HepG2 (cell line): ENCODE data around the gene SLC35B1. TPM values are rescaled to one million over a fixed set of nuclear protein-coding genes. Genes with fewer than 3 reads are reported as not detected.

Experiments
- ATAC-seq: fragments of 200-7000 bp; cut with Tn5 transposase; 3 replicates; pipeline ENCODE4 v1.9.1; 2020; ENCODE audit warnings: mild to moderate bottlenecking, moderate library complexity
- BruUV-seq: library from RNA; stranded (reverse); fragments of 400-500 nt; replicated peaks from 2 replicates; lab custom pipeline; 2021; lab: Mats Ljungman, UMichigan
- CTCF ChIA-PET: fragments of 300-600 bp; formaldehyde crosslinking; extraction: SDS; loops from one replicate; lab custom pipeline; 2021; ENCODE audit warnings: low total read pairs, inconsistent platforms, low intra/inter-chr PET ratio; lab: Yijun Ruan, JAX
- POLR2A ChIA-PET: fragments of 350-600 bp; sonication (Branson Sonifier 250); formaldehyde crosslinking; loops from one replicate; lab custom pipeline; 2020; ENCODE audit warnings: antibody characterized with exemption, inconsistent platforms; lab: Yijun Ruan, JAX
- DNase-seq: peaks from one replicate; pipeline ENCODE4 v3.0.0-alpha.2; 2015; ENCODE audit warnings: low spot score
- FAIRE-seq: peaks from 3 replicates; lab custom pipeline; 2011; peaks lifted over from hg19 to GRCh38; lab: Jason Lieb, UNC
- H2AFZ ChIP-seq: one replicate; pipeline ENCODE4 v1.6.1; 2011; ENCODE audit warnings: low read length, inconsistent platforms
- H3K27ac ChIP-seq: fragments of 300-600 bp; 3 replicates; pipeline ENCODE4 v1.8.0; 2011; ENCODE audit warnings: mixed run types, mild to moderate bottlenecking, mixed read lengths, low read length, inconsistent platforms; ENCODE audit not compliant: insufficient read depth; ENCODE audit errors: extremely low read length
- H3K27me3 ChIP-seq, 2 experiments: fragments of 200-600 bp in 1 of 2; 2 replicates in 1 of 2; 3 replicates in 1 of 2; pipeline versions ENCODE4 v1.6.0 to v1.8.0; 2011; ENCODE audit warnings: low read length in 2 of 2, mild to moderate bottlenecking in 2 of 2, moderate library complexity in 2 of 2, inconsistent platforms in 1 of 2; ENCODE audit not compliant: insufficient read depth in 2 of 2, control insufficient read depth in 1 of 2
- H3K36me3 ChIP-seq, 2 experiments: fragments of 200-600 bp in 1 of 2; replicated peaks in 1 of 2; 2 replicates in 1 of 2; 3 replicates in 1 of 2; pipeline versions ENCODE4 v1.5.1 to v1.8.0; 2011; ENCODE audit warnings: low read length in 2 of 2, inconsistent platforms in 1 of 2; ENCODE audit not compliant: insufficient read depth in 2 of 2, control insufficient read depth in 1 of 2
- H3K4me1 ChIP-seq: 2 replicates; pipeline ENCODE4 v1.5.1; 2012; ENCODE audit warnings: low read length, inconsistent platforms; ENCODE audit not compliant: insufficient read depth
- H3K4me2 ChIP-seq: 2 replicates; pipeline ENCODE4 v1.6.0; 2011; ENCODE audit warnings: low read depth, low read length, inconsistent platforms
- H3K4me3 ChIP-seq, 3 experiments: fragments of 200-600 bp in 1 of 3; sonication (generic), shearing (Covaris generic) in 1 of 3; replicated peaks in 1 of 3; 2 replicates each; pipeline ENCODE4 v1.5.1; 2011 to 2016; ENCODE audit warnings: low read length in 3 of 3, inconsistent platforms in 2 of 3, low read depth in 2 of 3, mild to moderate bottlenecking in 2 of 3, control low read depth in 1 of 3, mixed read lengths in 1 of 3; ENCODE audit not compliant: insufficient read depth in 1 of 3
- H3K79me2 ChIP-seq: one replicate; pipeline ENCODE4 v1.6.1; 2011; ENCODE audit warnings: low read length, inconsistent platforms; ENCODE audit not compliant: insufficient read depth
- H3K9ac ChIP-seq: 2 replicates; pipeline ENCODE4 v1.6.0; 2011; ENCODE audit warnings: mild to moderate bottlenecking, low read depth, low read length, inconsistent platforms; ENCODE audit not compliant: insufficient read depth
- H3K9me3 ChIP-seq: 2 replicates; pipeline ENCODE4 v1.5.1; 2012; ENCODE audit warnings: mild to moderate bottlenecking, low read length
- H4K20me1 ChIP-seq: 2 replicates; pipeline ENCODE4 v1.6.0; 2011; ENCODE audit warnings: inconsistent platforms, mild to moderate bottlenecking, low read length, moderate library complexity; ENCODE audit not compliant: insufficient read depth
- FOXC1 ChIP-seq: sonication (generic); formaldehyde crosslinking; IDR thresholded peaks from 2 replicates; pipeline ENCODE4 v1.8.0; 2022; ENCODE audit warnings: mild to moderate bottlenecking, missing genetic modification reagents, borderline replicate concordance
- GATA4 ChIP-seq: sonication (generic); IDR thresholded peaks from 2 replicates; pipeline ENCODE4 v1.6.1; 2016; ENCODE audit warnings: antibody characterized with exemption, low read depth, borderline replicate concordance
- GRHL1 ChIP-seq: sonication (generic); formaldehyde crosslinking; conservative IDR thresholded peaks from 2 replicates; pipeline ENCODE4 v1.8.0; 2022; ENCODE audit warnings: missing genetic modification reagents
- KDM4B ChIP-seq: sonication (generic); formaldehyde crosslinking; IDR thresholded peaks from 2 replicates; pipeline ENCODE4 v1.4.0; 2020; ENCODE audit warnings: missing genetic modification reagents
- NCOA1 ChIP-seq: sonication (generic); formaldehyde crosslinking; IDR thresholded peaks from 2 replicates; pipeline ENCODE4 v1.9.0; 2021; ENCODE audit warnings: missing genetic modification reagents
- PLSCR1 ChIP-seq: sonication (generic); formaldehyde crosslinking; IDR thresholded peaks from 2 replicates; pipeline ENCODE4 v1.5.0; 2020; ENCODE audit warnings: missing genetic modification reagents, mild to moderate bottlenecking, borderline replicate concordance
- RFX1 ChIP-seq: fragments of 450-650 bp; IDR thresholded peaks from 2 replicates; pipeline ENCODE4 v1.6.1; 2017
- RFX3 ChIP-seq: IDR thresholded peaks from 2 replicates; pipeline ENCODE4 v1.6.1; 2016; ENCODE audit warnings: missing biosample characterization, missing genetic modification reagents
- TRAFD1 ChIP-seq: sonication (generic); formaldehyde crosslinking; IDR thresholded peaks from 2 replicates; pipeline ENCODE4 v1.5.1; 2020; ENCODE audit warnings: missing genetic modification reagents, mild to moderate bottlenecking, borderline replicate concordance
- ZBED4 ChIP-seq: sonication (generic); formaldehyde crosslinking; IDR thresholded peaks from 2 replicates; pipeline ENCODE4 v1.4.0; 2020; ENCODE audit warnings: missing genetic modification reagents, borderline replicate concordance
- ZBTB44 ChIP-seq: sonication (generic); formaldehyde crosslinking; IDR thresholded peaks from 2 replicates; pipeline ENCODE4 v1.4.0; 2020; ENCODE audit warnings: missing genetic modification reagents
- ZNF7 ChIP-seq: IDR thresholded peaks from 2 replicates; pipeline ENCODE4 v1.6.1; 2016; ENCODE audit warnings: missing biosample characterization, missing genetic modification reagents
- WGBS: methylation state at CpG from one replicate; pipeline ENCODE4 v1.1.6; 2017; ENCODE audit warnings: low lambda C conversion rate; 5-methylcytosine and 5-hydroxymethylcytosine counted together
- in situ Hi-C: cut with HindIII; loops from 2 replicates; pipeline ENCODE4 v1.10.0; 2017; ENCODE audit warnings: low pct_unique_long_range_greater_than_20kb; ENCODE audit not compliant: extremely low pct_ligation_motif_present
- intact Hi-C: fragments of 100-400 bp; cut with micrococcal nuclease; formaldehyde crosslinking; loops from one replicate; pipeline ENCODE4 v1.10.0; 2022; ENCODE audit not compliant: unreplicated experiment
- polyA plus RNA-seq, 8 experiments: library from polyadenylated mRNA; depleted of rRNA in 3 of 8; stranded (reverse) in 7 of 8; unstranded in 1 of 8; fragments of >200 nt; fragmentation: Illumina TruSeq in 4 of 8; extraction: Trizol in 4 of 8; gene quantifications; 2 replicates each; pipeline versions ENCODE4 v1.2.1 to v1.2.3, GENCODE V29; 2011 to 2016; ENCODE audit warnings: low read depth in 4 of 8, missing spikeins in 1 of 8, mixed read lengths in 1 of 8; ENCODE audit not compliant: insufficient read depth in 1 of 8
- total RNA-seq, 5 experiments: library from RNA; depleted of rRNA; stranded (reverse); fragments of >200 nt; fragmentation: Illumina TruSeq; extraction: Trizol; gene quantifications; 2 replicates each; pipeline ENCODE4 v1.2.3, GENCODE V29; 2016; ENCODE audit warnings: low read depth in 1 of 5

The SLC35B1 gene
- total and polyA plus RNA-seq, 2 of the 13 experiments (the other 11 are each of a cell fraction or from before 2014, with no cell fraction given) = 99.6 to 113 TPM

- Histone ChIP-seq H3K4me3 (peak overlapping the region; percentile 68 to 77 (median 74); a peak in 5 of 6 replicates), H3K4me2 (peak overlapping the region; percentile 94), H3K27ac (peak overlapping the region; percentile 73), H3K4me1 (peaks cover 37% of the 10 kb centered on the region), H2AFZ (no peak overlapping the region), H3K9me3 (no peaks in the 10 kb centered on the region), H3K79me2 (peaks cover 54% of the 10 kb centered on the region), H3K36me3 (peaks cover 0 to 11% of the 10 kb centered on the region in 2 experiments; a peak in 3 of 5 replicates), H4K20me1 (peaks cover 11% of the 10 kb centered on the region; the same call in 1 of the 2 replicates), H3K9ac (peak overlapping the region; percentile 80), H3K27me3 (no peaks in the 10 kb centered on the region; a peak in 1 of 5 replicates)
- FAIRE-seq (no peak), DNase-seq (no peak), ATAC-seq (no peak)
- ChIA-PET CTCF (interaction anchor here (1.0 kb wide), 1 partner anchor 18 kb away, joined by 3 read pairs; no protein-coding TSS in a partner anchor), POLR2A (interaction anchor here (1.5 kb wide), 1 partner anchor 112 kb away, joined by 3 read pairs; the partner anchor contains the start of gene KAT7)
- TF ChIP-seq FOXC1 (no peak), RFX1 (peak; percentile 80), NCOA1 (CRISPR knock-in tag) (0 out of 2 replicates have a peak, but pooled peaks have one; percentile 20), ZNF7 (CRISPR knock-in tag) (peak; percentile 45; the same call in 1 of the 2 replicates), ZBED4 (peak; percentile 1; the same call in 1 of the 2 replicates), KDM4B (CRISPR knock-in tag) (no peak), ZBTB44 (CRISPR knock-in tag) (no peak), TRAFD1 (CRISPR knock-in tag) (no peak), GATA4 (no peak), RFX3 (CRISPR knock-in tag) (peak; percentile 75), GRHL1 (no peak), PLSCR1 (CRISPR knock-in tag) (no peak)
- WGBS = 46% methylated on average over 5 of the region's 5 CpGs
- intact Hi-C loops = no loop called here
- BruUV-seq = no TSS peak
- in situ Hi-C loops = no loop called here
Measured at GRCh38 chr17:49676276-49676868, 31.4 kb downstream of the SLC35B1 start.
